ENCODE data around the gene WWP2.

DNA sequence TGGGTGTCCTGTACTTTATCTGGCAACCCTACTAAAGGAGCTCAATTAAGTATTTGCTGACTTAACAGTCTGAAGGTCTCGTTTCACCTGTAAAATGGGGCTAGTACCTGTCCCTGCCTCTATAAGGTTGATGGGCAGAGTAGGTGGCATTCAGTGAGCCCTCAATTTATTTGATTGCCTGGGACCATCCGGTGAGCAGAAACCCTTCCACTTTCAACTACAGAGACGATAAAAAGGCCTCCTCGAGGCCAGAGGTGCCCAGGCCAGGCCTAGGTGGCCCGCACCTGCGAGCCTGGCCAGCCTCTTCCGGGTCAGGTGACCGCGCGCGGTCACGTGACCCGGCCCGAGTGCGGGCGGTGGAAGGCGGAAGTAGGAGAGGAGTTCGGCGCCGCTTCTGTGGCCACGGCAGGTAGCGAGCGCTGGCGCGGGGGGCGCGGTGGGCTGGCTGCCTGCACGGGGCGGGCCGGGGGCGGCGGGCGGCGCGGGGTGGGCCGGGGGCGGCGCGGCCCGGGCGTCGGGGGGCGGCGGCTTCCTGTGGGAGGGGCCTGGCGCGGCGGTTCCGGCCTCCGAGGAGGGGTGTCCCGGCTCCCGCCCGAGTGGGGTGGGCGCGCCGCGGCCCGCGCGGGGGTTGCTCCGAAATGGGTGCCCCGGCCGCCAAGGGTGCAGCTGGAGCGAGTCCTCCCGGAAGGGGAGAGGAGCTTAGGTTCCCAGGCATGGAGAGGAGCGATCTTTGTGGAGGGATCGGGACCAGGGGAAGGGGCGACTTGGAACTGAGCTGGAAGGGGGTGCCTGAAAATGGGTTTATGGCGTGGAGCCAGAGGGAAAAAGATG lies at the start of gene WWP2:
- TF ChIP-seq POLR2A (IDR thresholded peaks at IDR 0.05; ENCODE audit: low read depth, low read length) (peak; percentile 57), EZH2 (IDR thresholded peaks at IDR 0.05; ENCODE audit: borderline replicate concordance, low read depth, low read length, severe bottlenecking) (no peak), CTCF (IDR thresholded peaks at IDR 0.05; ENCODE audit: extremely low read depth in 1 of 2, insufficient read depth in 1 of 2, low read depth in 1 of 2, low read length in 2 of 2) (no peak), FOS (IDR thresholded peaks at IDR 0.05; ENCODE audit: borderline replicate concordance, insufficient read depth, low read length) (no peak), POLR2AphosphoS5 (IDR thresholded peaks at IDR 0.05; ENCODE audit: insufficient read depth, low read depth, low read length) (peak; percentile 60), JUN (IDR thresholded peaks at IDR 0.05; ENCODE audit: borderline replicate concordance, insufficient read depth, insufficient read length, low read depth) (no peak), MAX (IDR thresholded peaks at IDR 0.05; ENCODE audit: insufficient read depth, insufficient read length) (peak; percentile 69), GATA2 (IDR thresholded peaks at IDR 0.05; ENCODE audit: insufficient read depth, insufficient read length, low read depth, low read length) (no peak)

Measured in endothelial cell of umbilical vein (primary cell).